Fibroblast of pulmonary artery (primary cell): Measurements from ENCODE around the gene CLIC5.

Source experiments
- DNase-seq: peaks from one replicate; pipeline ENCODE4 v3.0.0-alpha.2; 2010; ENCODE audit warnings: low read depth
- H3K4me3 ChIP-seq: replicated peaks from 2 replicates; pipeline ENCODE4 v1.5.1; 2011; ENCODE audit warnings: low read depth, mild to moderate bottlenecking, control low read depth, low read length, moderate library complexity
- CTCF ChIP-seq: IDR thresholded peaks from 2 replicates; pipeline ENCODE4 v1.5.1; 2011; ENCODE audit warnings: mild to moderate bottlenecking, control low read depth, low read length, inconsistent platforms; ENCODE audit errors: missing control alignments

The CLIC5 gene

GRCh38 chr6:45924763-45925342 is 90.8 kb downstream of the CLIC5 start:
- no peak for TF ChIP-seq CTCF
- DNase-seq, result no peak
- no peak overlapping the region for H3K4me3 ChIP-seq

GRCh38 chr6:45923831-45924391 is 91.7 kb downstream of the CLIC5 start:
- DNase-seq, result no peak
- TF ChIP-seq CTCF, result no peak
- H3K4me3 ChIP-seq, result no peak overlapping the region

DNA sequence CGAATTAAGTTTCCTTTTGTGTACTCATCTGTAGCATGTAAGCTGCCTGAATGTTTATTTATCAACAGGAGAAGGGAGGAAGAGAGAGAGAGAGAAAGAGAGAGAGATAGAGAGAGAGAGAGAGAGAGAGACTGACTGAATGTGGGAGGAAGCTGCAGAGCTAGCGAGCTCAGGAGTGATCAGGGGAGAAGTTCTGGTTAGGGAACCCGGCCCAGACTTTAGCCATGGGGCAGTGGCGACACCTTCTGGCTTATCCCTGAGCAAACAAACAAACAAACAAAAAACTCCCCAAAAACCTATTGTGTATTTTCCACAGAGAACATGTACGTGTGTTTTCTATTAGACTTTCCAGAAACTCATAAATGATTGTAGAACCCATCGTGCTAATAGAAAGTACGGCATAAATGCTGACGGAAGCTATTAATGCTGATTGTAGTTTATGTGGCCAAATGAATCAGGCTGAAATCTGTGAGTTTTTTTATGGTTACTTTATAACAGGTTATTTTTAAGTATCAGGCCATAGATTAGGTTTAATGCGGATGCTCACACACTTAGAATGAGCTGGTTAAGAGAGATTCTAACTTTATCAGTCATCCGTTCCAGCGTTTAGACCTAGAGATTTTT is 92.8 kb downstream of the CLIC5 start:
- no peak overlapping the region for H3K4me3 ChIP-seq
- DNase-seq, result peak; percentile 87
- peak; percentile 88 for TF ChIP-seq CTCF

DNA sequence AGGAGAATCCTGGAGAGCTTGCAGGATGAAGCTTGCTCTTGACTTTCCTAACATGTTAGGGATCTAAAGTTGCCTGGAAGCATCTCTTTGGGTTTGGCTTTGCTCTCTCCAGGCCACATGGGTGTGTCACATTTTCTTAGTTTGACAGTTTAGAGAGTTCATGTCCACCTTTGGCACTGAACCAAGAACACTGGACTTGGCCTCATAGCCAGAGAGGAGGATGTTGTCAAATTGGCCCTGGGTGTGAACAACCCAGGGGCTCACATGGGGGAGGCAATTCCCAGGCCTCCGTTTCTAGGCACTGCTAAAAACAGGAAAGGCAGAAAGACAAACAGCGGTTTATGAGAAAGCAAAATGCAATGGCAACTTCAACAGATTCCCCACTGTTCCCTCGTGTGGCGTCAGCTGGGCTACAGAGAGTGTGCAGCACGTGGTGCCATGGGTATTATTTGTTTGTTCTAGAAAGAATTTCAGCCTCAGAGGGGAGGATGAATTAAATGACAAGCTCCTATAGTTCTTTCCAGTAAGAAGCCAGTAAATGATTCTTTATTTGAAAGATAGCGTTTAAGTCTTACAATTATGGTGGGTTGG is 93.9 kb downstream of the CLIC5 start:
- TF ChIP-seq CTCF, result no peak
- H3K4me3 ChIP-seq, result no peak overlapping the region
- DNase-seq, result no peak

GRCh38 chr6:45920819-45921511 is 94.7 kb downstream of the CLIC5 start:
- no peak for DNase-seq
- no peak for TF ChIP-seq CTCF
- no peak overlapping the region for H3K4me3 ChIP-seq

DNA sequence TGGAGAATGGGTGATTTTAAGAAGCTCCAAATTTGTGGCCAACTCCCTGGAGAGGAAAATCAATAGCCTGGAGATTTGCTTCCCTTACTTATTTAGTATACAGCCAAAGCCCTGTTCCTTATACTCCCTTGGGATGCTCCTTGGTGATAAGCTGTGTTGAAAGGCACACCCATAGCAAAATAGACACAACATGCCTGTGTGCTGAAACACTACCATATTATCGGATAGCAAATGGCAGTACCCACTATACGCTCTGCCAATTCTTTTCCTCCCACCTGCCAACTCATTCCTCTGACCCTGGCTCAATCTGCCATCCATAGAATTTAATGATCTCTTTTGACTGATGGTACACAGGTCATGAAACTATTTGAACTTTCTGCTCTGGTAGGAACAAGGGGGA is 98.2 kb downstream of the CLIC5 start:
- no peak for DNase-seq
- TF ChIP-seq CTCF, result no peak
- H3K4me3 ChIP-seq, result no peak overlapping the region
